Suppressor macrophage treated with lipopolysaccharide for 4 hours (primary cell): ENCODE results near the gene FOXP1.
"Not testable (repeated sequence)": the region's sequence is repeated elsewhere in the genome, so short reads cannot be mapped to it uniquely, and the experiment has no call there.

Source experiments
- DNase-seq: peaks from one replicate; pipeline ENCODE4 v3.0.0-alpha.2; 2020

The FOXP1 gene

GRCh38 chr3:71018799-71019198, 564.7 kb downstream of the FOXP1 start:
- DNase-seq: no peak

- no peak for DNase-seq
Measured at GRCh38 chr3:71016178-71016845, 567.2 kb downstream of the FOXP1 start.

- DNase-seq: not testable (repeated sequence)
Measured at GRCh38 chr3:71014616-71015015, 568.9 kb downstream of the FOXP1 start.

- DNase-seq: no peak
Measured at GRCh38 chr3:71012971-71013370, 570.6 kb downstream of the FOXP1 start.

GRCh38 chr3:71011565-71012287, 571.8 kb downstream of the FOXP1 start:
- DNase-seq: no peak

GRCh38 chr3:71010726-71011455, 572.6 kb downstream of the FOXP1 start:
- DNase-seq: no peak

GRCh38 chr3:71008350-71008935, 575.1 kb downstream of the FOXP1 start:
- no peak for DNase-seq

- peak; percentile 65 for DNase-seq
Measured at GRCh38 chr3:71006810-71007785, 576.4 kb downstream of the FOXP1 start.

- DNase-seq: no peak
Measured at GRCh38 chr3:71005702-71006321, 577.7 kb downstream of the FOXP1 start.

GRCh38 chr3:71003511-71003910, 580.0 kb downstream of the FOXP1 start:
- DNase-seq: no peak

- DNase-seq: no peak
Measured at GRCh38 chr3:71002298-71002697, 581.2 kb downstream of the FOXP1 start.

GRCh38 chr3:71001303-71001830, 582.2 kb downstream of the FOXP1 start:
- no peak for DNase-seq

- no peak for DNase-seq
Measured at GRCh38 chr3:71000483-71000882, 583.0 kb downstream of the FOXP1 start.

GRCh38 chr3:70999730-71000129, 583.8 kb downstream of the FOXP1 start:
- DNase-seq: peak; percentile 60

GRCh38 chr3:70996082-70996481, 587.4 kb downstream of the FOXP1 start:
- DNase-seq: no peak

GRCh38 chr3:70994644-70995043, 588.9 kb downstream of the FOXP1 start:
- no peak for DNase-seq

- no peak for DNase-seq
Measured at GRCh38 chr3:70992562-70993204, 590.8 kb downstream of the FOXP1 start.

GRCh38 chr3:70992131-70992530, 591.4 kb downstream of the FOXP1 start:
- no peak for DNase-seq

- DNase-seq: no peak
Measured at GRCh38 chr3:70990723-70991122, 592.8 kb downstream of the FOXP1 start.

GRCh38 chr3:70990185-70990584, 593.3 kb downstream of the FOXP1 start:
- no peak for DNase-seq

GRCh38 chr3:70989174-70989573, 594.4 kb downstream of the FOXP1 start:
- DNase-seq: no peak
